Adipose tissue (tissue), 3 donors: ENCODE data around the gene MPPED2. TPM values are rescaled to one million over a fixed set of nuclear protein-coding genes. Genes with fewer than 3 reads are reported as not detected.

Experiments used
- H3K27ac ChIP-seq: one replicate; pipeline ENCODE4 v1.5.1; 2013; ENCODE audit warnings: low read depth, low read length
- WGBS, 3 donors: extraction: QIAGEN DNeasy Blood & Tissue Kit; methylation state at CpG; one replicate each; pipeline ENCODE4 v1.1.7; 2013; 5-methylcytosine and 5-hydroxymethylcytosine counted together
- polyA plus RNA-seq, 3 donors: library from polyadenylated mRNA; stranded (reverse); fragments of 200-250 nt; gene quantifications; one replicate each; pipeline ENCODE4 v1.2.3, GENCODE V29; 2013
- donor health status: healthy with polysubstance abuse.
- donor health status: Bipolar disorder and iron deficiency.
- donor health status: healthy.

Gene MPPED2
- polyA plus RNA-seq, 3 donors = 0.51 to 1.9 (median 0.86) TPM

GRCh38 chr11:30501744-30502143, 84.4 kb downstream of the MPPED2 start:
- 73 to 80% (median 75%) methylated on average over 2 of the region's 2 CpGs for WGBS, 3 donors
- no peak overlapping the region for H3K27ac ChIP-seq

GRCh38 chr11:30499940-30500339, 86.2 kb downstream of the MPPED2 start:
- no peak overlapping the region for H3K27ac ChIP-seq
- 56 to 74% (median 64%) methylated on average over 1 of the region's 1 CpG for WGBS, 3 donors

DNA sequence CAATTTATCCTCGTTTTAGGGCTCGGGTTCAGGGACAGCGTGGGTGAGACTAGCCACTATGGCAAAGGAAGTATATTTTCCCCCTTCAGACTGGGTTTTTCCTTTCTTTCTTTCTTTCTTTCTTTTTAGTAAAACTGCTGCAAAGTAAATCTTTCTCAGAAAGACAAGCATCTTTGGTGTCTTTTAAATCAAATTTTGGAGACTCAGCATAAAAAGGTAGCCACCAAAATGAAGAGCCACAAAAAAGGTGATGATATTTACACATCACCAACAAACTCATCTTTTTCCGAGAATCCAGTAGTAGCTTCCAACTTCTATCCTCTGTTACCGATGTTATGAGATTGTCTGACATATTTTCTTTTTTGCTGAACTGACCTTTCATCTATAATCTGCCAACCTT, 88.6 kb downstream of the MPPED2 start:
- no peak overlapping the region for H3K27ac ChIP-seq
- 78 to 90% (median 80%) methylated on average over 5 of the region's 5 CpGs for WGBS, 3 donors

GRCh38 chr11:30496935-30497334, 89.2 kb downstream of the MPPED2 start:
- H3K27ac ChIP-seq = no peak overlapping the region
- WGBS, 3 donors = 81 to 94% (median 91%) methylated on average over 3 of the region's 3 CpGs

DNA sequence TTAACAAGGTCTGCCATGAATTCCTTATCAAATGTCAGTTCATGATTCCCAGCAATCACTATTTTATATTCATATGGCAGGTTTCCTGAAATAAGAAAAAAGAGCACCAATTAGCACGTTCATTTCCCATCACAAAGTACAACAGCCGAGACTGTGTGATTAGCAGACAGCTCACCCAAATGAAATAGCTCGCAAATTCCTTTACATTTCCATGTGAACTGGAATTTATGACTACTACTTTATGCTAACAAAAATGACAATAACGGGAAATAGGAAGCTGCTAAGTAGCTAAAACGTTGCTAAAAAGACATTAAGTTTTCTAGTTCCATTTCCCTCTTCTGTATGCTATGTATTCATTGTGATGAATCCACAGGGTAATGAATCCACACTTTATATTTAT, 90.7 kb downstream of the MPPED2 start:
- 52 to 58% (median 57%) methylated on average over 5 of the region's 5 CpGs for WGBS, 3 donors

DNA sequence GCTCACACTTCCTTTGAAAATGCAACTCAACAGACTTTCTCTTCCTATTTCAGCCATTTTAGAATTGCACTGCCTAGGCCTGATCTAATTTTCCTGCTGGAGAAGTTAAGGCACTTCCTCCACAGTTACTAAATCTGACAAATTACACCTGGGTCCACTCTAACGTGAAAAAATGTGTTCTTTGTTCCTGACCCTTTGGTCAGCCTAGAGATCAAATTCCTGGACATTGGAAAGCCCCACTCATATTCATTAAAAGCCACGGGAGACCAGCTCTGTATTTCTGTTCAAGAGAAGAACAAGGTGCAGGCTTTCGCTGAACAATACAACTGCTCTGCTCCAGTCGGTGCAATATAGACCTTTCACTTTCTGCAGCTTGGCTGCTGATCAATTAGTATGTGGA, 96.6 kb downstream of the MPPED2 start:
- 44 to 57% (median 57%) methylated on average over 4 of the region's 4 CpGs for WGBS, 3 donors
- no peak overlapping the region for H3K27ac ChIP-seq

More for the DNA sequence above, 90.7 kb downstream of the MPPED2 start:
- no peak overlapping the region for H3K27ac ChIP-seq

DNA sequence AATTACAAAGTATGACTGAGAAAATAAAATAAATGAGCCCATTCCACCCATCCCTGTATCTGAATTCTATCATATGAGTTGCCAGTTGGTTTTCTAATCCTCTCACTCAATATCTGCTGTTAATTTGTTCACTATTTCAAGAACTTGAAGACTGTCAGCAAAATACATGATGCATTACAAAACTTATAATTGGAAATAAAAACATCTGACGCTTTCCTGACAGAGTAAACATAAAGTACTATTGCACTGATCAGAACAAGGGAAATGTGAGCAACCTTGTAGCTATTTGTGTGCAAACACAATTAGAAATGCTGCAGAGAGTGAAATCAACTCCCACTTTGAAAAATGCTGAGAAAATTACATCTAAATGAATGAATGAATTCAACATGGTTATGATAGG, 97.1 kb downstream of the MPPED2 start:
- no peak overlapping the region for H3K27ac ChIP-seq
- 30 to 79% (median 71%) methylated on average over 1 of the region's 1 CpG for WGBS, 3 donors

DNA sequence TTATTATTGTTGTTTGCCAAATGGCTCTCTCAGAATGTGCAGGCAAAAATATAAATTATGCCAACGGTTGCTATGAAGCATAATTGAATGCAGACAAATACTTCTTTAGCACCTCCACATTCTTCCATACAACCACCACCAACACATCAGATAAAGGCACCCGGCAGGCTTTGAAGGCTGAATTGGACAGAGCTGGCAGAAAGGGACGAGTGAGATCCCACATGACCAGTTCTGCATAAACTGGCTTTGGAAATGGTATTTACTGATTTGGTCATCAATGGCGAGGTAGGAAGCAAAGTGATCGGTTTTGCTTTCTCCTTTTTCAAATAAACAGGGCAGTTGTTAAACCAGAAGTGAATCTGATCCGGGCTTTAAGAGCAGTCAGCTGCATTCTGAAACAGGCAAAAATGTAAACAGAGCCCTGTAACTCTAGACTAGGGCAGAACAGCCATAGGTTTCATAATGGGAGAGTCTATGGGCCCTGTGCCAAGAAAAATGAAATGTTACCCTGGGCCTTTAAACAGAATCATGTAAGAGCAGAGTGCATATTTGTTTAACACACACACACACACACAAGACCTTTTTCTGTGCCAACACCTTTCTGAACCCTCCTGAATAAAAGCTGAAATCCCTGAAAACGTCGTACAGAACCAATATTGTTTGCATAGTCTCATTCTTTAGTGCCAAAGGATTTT, 97.7 kb downstream of the MPPED2 start:
- WGBS, 3 donors = 19 to 53% (median 50%) methylated on average over 8 of the region's 8 CpGs
- H3K27ac ChIP-seq = no peak overlapping the region

DNA sequence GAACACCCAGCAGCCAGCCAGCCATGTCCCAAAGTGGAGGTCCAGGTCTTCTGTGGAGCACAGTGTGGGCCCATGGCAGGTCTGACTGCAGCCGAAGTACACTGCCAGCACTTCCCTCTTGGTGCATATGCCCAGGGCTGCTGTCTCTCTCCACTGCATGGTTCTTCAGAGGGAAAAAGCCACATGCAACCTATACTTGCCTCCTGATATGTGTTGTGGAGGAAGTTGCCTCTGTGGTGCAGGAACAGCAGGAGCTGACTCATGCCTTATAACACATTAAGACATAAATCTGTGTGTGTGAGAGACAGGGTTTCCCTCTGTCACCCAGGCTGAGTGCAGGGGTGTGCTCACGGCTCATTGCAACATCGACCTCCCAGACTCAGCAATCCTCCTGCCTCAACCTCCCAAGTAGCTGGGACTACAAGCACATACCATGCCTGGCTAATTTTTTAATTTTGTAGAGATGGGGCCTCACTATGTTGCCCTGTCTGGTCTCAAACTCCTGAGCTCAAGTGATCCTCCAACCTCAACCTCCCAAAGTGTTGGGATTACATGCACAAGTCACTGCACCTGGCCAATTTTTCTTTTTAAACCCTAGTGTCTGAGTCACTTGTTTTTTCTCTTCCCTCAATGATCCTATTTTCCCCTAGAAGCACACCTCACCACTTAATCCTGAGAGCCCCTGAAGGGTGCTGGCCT, 98.8 kb downstream of the MPPED2 start:
- WGBS, 3 donors = 51 to 86% (median 56%) methylated on average over 3 of the region's 3 CpGs

DNA sequence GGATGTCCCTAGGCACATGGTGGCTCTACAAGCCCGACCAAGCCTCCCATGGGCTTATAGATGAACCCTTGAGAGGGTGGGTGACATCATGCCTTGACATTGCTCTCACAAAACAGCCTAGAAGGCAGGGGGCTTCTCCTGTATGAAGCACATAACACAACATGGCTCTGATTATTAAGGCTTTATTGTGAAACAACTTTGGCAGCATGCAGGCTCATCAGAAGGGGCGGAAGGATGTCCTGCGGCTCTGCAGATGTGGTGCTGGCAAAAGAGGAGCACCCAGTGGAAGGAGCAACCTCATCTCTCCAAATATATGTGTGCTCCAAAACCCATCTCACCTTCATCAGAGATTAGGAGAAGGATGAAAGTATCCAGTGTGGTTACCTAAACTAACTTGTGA, 100.4 kb downstream of the MPPED2 start:
- 83 to 95% (median 84%) methylated on average over 3 of the region's 3 CpGs for WGBS, 3 donors
- H3K27ac ChIP-seq = no peak overlapping the region

More for the DNA sequence above, 98.8 kb downstream of the MPPED2 start:
- no peak overlapping the region for H3K27ac ChIP-seq

GRCh38 chr11:30485222-30485621, 100.9 kb downstream of the MPPED2 start:
- WGBS, 3 donors = 74 to 81% (median 78%) methylated on average over 3 of the region's 3 CpGs
- H3K27ac ChIP-seq = no peak overlapping the region

- 21 to 36% (median 32%) methylated on average over 3 of the region's 3 CpGs for WGBS, 3 donors
- H3K27ac ChIP-seq = no peak overlapping the region
These were observed 103.1 kb downstream of the MPPED2 start for GRCh38 chr11:30483056-30483455.

GRCh38 chr11:30481796-30482195, 104.4 kb downstream of the MPPED2 start:
- H3K27ac ChIP-seq = no peak overlapping the region
- WGBS, 3 donors = 68 to 76% (median 74%) methylated on average over 4 of the region's 4 CpGs

- 42 to 62% (median 54%) methylated on average over 5 of the region's 5 CpGs for WGBS, 3 donors
- H3K27ac ChIP-seq = no peak overlapping the region
These were observed 104.8 kb downstream of the MPPED2 start for GRCh38 chr11:30481330-30481729.

DNA sequence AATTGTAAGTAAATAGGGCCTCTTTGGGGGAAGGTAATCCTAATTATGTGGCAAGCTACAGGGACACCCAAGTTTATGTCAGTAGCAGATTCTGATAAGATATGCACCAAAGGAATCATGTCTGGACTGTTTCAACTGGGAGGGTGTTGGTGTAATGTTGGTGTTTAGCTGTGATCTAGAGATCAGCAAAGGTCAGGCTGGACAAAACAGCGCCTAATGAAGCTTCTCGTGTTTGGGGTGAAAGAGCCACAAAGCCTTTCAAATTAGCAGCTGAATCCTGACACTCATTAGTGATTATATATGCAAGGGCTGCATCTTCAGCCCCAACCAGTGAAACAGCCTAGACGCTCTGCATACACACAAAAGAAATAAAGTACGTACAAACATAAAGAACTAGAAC, 106.3 kb downstream of the MPPED2 start:
- no peak overlapping the region for H3K27ac ChIP-seq
- WGBS, 3 donors = 74 to 86% (median 83%) methylated on average over 4 of the region's 4 CpGs

DNA sequence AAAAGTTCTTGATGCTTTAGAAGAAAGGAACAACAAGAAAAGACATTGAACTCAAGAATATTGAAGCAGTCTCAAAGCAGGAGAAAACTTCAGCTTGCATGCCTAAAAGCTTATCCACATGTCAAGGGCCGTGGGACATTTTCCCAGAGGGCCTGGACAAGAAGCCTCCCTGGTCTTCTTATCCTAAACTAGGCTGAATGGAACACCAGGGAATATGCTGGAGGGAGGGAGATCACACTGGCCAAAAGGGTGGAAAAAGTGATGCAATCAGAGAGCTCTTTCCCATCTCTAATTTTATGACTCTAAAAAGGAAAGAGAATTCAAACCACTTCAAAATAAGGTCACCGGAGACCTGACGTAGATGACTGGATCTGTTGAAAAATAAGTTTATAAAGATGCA, 107.2 kb downstream of the MPPED2 start:
- no peak overlapping the region for H3K27ac ChIP-seq
- 38 to 71% (median 44%) methylated on average over 3 of the region's 3 CpGs for WGBS, 3 donors

GRCh38 chr11:30477061-30477460, 109.1 kb downstream of the MPPED2 start:
- no peak overlapping the region for H3K27ac ChIP-seq

- 59 to 71% (median 69%) methylated on average over 4 of the region's 4 CpGs for WGBS, 3 donors
- no peak overlapping the region for H3K27ac ChIP-seq
These were observed 111.8 kb downstream of the MPPED2 start for GRCh38 chr11:30474151-30474954.

- no peak overlapping the region for H3K27ac ChIP-seq
- WGBS, 3 donors = 62 to 85% (median 82%) methylated on average over 2 of the region's 2 CpGs
These were observed 114.9 kb downstream of the MPPED2 start for GRCh38 chr11:30471244-30471643.
